ENCODE data around the gene P4HTM. TPM values are rescaled to one million over a fixed set of nuclear protein-coding genes. Genes with fewer than 3 reads are reported as not detected.

P4HTM gene
- total RNA-seq, 1 experiment from 2014 or later: not detected

DNA sequence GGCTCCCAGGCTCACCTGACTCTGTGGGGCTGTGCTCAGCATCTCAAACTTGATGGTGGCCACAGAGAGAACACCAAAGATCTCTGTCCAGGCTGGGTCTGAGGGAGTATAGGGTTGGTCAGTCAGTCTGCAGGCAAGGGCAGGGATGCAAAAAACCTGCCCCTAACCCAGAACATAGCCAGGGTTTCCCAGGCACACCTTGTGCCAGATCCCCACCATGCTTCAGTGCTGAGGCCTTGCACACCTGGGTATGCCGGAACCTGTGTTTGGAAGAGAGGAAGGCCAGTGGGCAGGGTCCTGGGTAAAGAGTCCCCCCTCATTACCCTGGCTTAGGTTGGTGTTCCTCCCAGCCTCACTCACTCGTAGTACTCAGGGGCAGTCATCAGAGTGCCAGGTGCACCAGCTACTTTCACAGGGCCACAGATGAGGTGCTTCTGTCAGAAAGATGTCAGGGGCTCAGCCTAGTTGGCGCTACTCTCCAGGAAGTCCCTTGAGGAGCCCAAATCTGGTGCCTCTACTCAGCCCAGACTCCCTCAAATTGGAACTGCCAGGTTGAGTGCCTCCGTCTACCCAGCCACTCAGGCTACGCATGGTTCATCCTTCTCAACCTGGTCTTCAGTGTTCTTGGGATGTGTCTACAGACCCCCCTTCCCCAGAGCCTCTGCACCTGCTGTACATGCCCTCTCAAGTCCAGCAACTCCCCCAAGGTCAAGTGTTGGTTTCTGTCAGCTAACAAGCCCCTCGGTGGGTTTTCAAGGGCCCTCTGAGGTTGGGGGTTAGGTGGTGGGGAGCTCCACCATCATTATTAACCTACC is 26.6 kb downstream of the P4HTM start:
- Histone ChIP-seq H3K9me3 (no peaks in the 10 kb centered on the region), H3K4me3 (no peak overlapping the region), H3K36me3 (peaks cover 9% of the 10 kb centered on the region), H3K27me3 (no peaks in the 10 kb centered on the region)
- no peak for DNase-seq

DNA sequence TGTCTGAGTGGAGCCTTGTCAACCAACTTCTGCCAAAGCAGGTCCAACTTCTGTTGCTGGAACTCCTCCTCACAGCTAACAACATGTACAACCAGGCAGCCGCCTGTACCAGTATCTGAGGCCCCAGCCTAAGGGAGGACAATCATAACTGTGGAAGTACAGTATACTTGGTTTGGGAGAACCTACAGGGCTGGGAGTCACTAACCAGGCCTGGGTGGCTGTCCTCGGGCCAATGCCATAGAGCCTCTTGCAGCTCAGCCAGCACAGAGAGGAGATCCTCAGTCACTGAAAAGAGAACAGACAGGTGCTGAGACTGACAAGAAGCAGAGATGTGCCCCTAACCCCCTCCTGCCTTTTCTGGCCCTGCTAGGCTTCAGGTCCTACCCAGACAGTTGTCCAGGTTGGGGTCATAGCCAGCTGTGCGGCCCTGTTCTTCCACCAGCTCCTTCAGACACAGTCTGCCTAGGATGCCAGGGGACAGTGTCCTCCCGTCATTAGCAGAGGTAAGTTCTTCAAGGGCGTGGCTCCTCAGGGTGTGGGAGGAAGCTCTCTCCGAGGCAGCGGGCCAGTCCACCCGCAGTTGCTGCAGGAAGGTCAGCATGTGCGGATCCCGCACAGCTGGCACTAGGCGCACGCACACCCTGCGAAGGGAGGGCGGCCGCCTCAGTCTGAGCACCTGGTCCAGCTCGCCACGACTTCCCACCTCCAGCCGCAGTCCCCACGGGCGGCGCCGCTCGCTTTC is 27.4 kb downstream of the P4HTM start:
- no peaks in the 10 kb centered on the region for H3K27me3 ChIP-seq
- no peaks in the 10 kb centered on the region for H3K9me3 ChIP-seq
- H3K36me3 ChIP-seq: peaks cover 6% of the 10 kb centered on the region
- no peak for DNase-seq
- H3K4me3 ChIP-seq: peak overlapping the region; percentile 86

DNA sequence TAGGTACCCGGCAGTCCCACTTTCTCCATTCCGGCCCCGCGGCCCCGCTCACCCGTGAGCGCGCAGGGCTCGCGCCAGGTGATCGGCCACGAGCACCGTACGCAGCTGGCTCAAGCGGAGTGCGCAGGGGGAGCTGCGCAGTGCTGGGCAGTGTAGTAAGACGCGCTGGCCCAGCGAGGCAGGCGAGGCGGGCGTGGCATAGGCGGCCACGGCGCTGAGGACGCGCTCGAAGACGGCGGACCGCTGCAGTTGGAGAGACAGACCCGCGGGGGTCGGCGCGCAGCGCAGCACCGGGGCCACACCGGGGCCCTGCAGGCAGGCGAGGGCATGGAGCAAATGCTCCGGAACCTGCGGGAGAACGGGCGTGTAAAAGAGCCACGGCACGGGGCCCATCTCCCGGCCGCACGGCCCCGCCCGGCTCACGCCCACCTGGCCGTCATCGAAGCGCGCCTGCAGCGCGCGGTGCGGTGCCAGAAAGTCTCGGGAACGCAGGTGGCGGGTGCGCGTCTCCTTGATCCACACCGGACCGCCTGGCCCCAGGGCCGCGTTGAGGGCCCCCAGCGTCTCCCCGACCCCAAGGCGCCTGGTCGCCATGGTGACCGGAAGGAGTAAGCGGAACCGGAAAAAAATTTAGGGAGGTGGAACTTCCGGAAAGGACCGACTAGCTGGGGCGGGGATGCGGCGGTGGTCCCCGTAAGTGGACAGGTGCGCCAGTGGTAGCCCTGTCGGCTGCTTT is 28.1 kb downstream of the P4HTM start, which contains the start of gene DALRD3:
TSS of gene DALRD3 (minus strand) at position 610 of the 736 bp plus-strand sequence. CDS start at position 594, 16 bp downstream.
- Histone ChIP-seq H3K36me3 (peaks cover 11% of the 10 kb centered on the region), H3K4me3 (peak within 1 kb of the TSS; percentile 86), H3K27me3 (no peaks in the 10 kb centered on the region), H3K9me3 (no peaks in the 10 kb centered on the region)
- DNase-seq: peak; percentile 63

DNA sequence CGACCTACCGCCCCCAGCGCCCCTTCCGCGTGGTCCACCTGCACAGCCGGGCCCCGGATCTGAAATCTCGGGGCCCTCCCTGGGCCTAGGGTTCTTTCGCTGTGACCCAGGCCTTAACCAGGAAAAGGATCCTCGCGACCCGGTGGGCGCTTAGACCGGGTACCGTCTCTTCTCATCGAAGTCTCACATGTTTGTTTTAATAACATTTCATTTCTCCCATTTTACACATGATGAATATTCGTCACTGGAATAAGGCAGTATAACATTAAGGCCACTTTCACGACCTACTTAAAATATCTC is 28.6 kb downstream of the P4HTM start:
- Histone ChIP-seq H3K36me3 (peaks cover 11% of the 10 kb centered on the region), H3K9me3 (no peaks in the 10 kb centered on the region), H3K27me3 (no peaks in the 10 kb centered on the region), H3K4me3 (peak overlapping the region; percentile 86)
- DNase-seq: no peak

DNA sequence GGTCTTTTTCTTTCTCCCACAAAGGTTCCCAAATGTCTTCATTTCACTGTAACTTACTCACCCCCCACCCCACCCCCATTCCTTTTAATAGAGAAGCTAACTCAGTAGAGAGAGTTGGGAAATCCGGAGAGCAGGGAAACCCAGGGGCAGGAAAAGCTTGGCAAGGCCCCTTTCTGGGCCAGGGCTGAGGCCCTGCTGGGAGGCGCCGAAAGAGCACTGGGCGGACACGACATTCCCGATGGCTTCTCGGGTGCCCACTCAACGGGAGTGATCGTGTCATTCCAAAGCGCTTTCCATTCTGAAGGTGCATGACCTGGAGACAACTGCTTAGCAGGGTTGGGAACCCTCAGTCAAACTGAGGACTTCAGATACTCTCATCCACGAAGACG is 29.9 kb downstream of the P4HTM start:
- Histone ChIP-seq H3K4me3 (peak overlapping the region; percentile 68), H3K36me3 (peaks cover 13% of the 10 kb centered on the region), H3K9me3 (no peaks in the 10 kb centered on the region), H3K27me3 (no peaks in the 10 kb centered on the region)
- DNase-seq: no peak

DNA sequence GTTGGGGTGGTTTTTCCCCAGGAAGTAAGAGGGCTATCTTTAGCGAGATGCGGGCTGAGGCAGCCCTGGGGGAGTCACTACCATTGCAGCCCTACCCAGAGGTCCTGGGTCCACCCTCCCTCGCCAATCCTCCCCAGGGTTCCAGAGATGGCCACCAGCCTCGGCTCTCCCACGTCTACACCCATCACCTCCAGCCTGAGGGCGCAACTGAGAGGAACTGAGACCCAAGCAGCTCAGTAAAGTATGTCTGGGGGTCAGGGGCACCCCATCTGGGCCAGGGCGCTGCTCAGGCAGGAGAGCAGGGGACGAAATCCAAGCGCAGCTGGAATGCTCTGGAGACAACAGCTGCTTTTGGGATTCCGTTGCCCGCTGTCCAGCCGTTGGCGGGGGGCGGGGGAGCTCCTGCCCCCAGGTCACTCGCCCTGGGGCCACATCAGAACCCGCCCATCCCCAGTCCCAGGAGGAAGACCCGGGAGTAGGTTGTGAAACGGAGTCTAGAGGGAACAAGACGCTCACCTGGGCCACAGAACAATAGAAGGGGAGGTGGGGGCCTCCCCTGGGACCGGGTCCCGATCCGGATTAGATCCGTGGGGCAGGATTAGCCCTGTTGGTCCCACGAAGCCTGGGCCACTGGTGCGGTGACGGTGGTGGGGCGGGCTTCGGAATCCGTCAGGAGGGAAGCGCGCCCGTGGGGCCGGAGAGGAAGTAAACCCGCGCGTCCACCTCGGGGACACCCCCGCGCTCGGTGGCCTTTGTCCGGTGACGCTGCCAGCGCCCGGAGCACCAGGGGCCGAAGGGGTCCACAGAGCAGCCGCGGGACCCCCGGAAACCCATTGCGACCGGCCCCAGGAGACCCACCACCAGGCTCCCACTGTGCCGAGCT is 30.5 kb downstream of the P4HTM start:
- Histone ChIP-seq H3K36me3 (peaks cover 16% of the 10 kb centered on the region), H3K9me3 (no peaks in the 10 kb centered on the region), H3K4me3 (peak overlapping the region; percentile 68), H3K27me3 (no peaks in the 10 kb centered on the region)
- no peak for DNase-seq

DNA sequence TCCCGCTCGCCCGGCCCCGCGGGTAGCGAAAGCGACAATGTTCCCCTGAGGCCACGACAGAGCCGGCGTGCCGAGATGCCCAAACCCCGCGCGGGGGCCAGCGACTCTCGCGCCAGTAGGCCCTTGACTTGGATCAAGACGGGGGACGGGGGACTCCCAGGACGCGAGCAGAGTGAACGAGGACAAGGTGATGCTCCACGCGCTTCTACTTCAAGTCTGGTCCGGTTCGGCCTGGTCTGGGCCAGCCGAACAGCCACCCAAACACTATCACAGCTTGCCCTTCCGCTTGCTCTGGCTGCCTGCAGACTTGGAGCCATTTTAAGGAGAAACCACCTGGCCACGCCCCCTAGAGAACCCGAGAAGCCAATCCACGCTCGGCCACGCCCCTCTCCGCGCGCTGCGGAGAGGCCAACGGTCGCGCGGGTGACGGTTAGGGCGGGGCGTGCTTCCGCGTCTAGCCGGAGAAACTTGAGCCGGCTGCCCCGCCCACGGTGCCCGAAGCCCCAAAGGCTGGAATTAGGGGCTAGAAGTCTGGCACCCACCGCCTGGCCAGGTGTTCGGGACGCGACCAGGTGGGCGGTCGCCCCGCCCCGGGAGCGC is 31.3 kb downstream of the P4HTM start:
- H3K4me3 ChIP-seq: peak overlapping the region; percentile 68
- DNase-seq: peak; percentile 96
- H3K36me3 ChIP-seq: peaks cover 19% of the 10 kb centered on the region
- no peaks in the 10 kb centered on the region for H3K27me3 ChIP-seq
- H3K9me3 ChIP-seq: no peaks in the 10 kb centered on the region

DNA sequence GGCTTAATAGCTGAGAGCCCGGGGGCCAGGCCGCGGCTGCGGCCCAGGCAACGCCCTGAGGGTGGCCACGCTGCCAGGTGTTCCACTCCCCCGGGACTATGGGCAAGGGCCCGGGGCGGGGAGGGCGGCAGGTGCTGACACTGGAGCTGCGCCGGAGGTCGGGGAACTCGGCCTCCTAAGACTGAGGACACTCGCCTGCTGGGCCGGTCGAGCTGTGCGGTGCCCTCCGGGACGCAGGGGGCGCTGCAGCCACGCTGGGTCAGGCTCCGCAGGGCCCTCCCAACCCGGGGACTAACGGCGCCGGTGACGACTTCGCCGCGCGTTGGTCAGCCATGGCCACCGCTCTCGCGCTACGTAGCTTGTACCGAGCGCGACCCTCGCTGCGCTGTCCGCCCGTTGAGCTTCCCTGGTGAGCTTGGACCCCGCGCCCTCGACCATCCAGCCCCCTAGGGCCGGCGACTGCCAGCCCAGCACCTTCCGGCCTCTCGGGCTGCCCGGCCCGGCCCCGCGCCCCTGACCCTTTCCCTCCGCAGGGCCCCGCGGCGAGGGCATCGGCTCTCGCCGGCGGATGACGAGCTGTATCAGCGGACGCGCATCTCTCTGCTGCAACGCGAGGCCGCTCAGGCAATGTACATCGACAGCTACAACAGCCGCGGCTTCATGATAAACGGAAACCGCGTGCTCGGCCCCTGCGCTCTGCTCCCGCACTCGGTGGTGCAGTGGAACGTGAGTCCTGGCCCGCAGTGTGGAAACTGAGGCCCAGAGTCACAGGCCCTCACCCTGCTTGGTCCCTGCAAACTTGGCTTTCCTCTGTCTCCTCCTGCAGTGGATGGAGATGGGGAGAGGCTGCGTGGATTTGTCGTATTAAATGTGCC is 32.0 kb downstream of the P4HTM start, which contains the start of gene NDUFAF3:
TSS of gene NDUFAF3 (plus strand) at position 309 of the 875 bp plus-strand sequence. CDS start at position 333, 24 bp downstream.
- Histone ChIP-seq H3K4me3 (peak within 1 kb of the TSS; percentile 68), H3K36me3 (peaks cover 25% of the 10 kb centered on the region), H3K9me3 (no peaks in the 10 kb centered on the region), H3K27me3 (no peaks in the 10 kb centered on the region)
- peak; percentile 92 for DNase-seq

DNA sequence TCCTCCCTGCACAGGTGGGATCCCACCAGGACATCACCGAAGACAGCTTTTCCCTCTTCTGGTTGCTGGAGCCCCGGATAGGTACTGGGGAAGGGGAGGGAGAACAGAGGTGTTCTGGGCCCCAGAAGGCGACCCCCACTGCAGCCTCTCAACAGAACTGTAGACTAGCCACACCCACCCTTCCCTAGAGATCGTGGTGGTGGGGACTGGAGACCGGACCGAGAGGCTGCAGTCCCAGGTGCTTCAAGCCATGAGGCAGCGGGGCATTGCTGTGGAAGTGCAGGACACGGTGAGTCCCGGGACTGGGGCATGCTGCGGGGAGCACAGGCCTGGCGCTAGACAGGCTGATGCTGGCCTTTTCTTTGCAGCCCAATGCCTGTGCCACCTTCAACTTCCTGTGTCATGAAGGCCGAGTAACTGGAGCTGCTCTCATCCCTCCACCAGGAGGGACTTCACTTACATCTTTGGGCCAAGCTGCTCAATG is 32.7 kb downstream of the P4HTM start:
- peaks cover 32% of the 10 kb centered on the region for H3K36me3 ChIP-seq
- peak overlapping the region; percentile 68 for H3K4me3 ChIP-seq
- H3K27me3 ChIP-seq: no peaks in the 10 kb centered on the region
- DNase-seq: no peak
- no peaks in the 10 kb centered on the region for H3K9me3 ChIP-seq

DNA sequence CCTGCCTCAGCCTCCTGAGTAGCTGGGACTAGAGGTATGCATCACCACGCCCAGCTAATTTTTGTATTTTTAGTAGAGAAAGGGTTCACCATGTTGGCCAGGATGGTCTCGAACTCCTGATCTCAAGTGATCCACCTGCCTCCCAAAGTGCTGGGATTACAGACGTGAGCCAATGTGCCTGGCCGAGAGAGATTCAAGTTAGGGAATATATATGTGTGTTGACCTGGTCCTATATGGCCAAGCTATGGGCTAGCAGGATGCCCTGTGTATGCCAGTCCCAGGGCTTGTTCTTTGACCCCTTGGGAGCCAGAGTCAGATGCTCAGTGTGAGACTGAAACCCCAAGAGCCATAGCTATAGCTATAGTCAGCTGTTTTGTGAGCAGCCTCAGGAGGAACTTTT is 33.7 kb downstream of the P4HTM start:
- no peaks in the 10 kb centered on the region for H3K9me3 ChIP-seq
- DNase-seq: no peak
- H3K27me3 ChIP-seq: no peaks in the 10 kb centered on the region
- H3K36me3 ChIP-seq: peaks cover 42% of the 10 kb centered on the region
- no peak overlapping the region for H3K4me3 ChIP-seq

DNA sequence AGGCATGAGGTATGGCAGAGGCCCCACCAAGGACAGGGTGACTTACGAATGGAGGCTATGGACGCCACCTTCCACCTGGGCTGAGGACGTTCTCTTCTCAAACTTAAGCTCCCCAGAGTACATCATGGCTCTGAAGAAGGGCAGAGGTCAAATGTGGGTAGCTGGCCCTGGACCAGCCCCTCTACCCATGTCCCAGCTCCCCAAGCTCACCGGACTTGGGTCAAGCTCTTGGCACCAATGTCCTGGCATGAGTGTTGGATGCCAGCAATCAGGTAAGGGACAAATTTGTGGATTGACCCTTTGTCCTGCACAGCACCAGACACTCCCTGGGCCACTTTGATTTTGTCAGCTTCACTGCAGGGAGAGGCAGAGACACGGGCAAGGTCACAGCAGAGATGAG is 34.4 kb downstream of the P4HTM start:
- Histone ChIP-seq H3K27me3 (no peaks in the 10 kb centered on the region), H3K4me3 (no peak overlapping the region), H3K9me3 (no peaks in the 10 kb centered on the region), H3K36me3 (peaks cover 46% of the 10 kb centered on the region)
- no peak for DNase-seq

DNA sequence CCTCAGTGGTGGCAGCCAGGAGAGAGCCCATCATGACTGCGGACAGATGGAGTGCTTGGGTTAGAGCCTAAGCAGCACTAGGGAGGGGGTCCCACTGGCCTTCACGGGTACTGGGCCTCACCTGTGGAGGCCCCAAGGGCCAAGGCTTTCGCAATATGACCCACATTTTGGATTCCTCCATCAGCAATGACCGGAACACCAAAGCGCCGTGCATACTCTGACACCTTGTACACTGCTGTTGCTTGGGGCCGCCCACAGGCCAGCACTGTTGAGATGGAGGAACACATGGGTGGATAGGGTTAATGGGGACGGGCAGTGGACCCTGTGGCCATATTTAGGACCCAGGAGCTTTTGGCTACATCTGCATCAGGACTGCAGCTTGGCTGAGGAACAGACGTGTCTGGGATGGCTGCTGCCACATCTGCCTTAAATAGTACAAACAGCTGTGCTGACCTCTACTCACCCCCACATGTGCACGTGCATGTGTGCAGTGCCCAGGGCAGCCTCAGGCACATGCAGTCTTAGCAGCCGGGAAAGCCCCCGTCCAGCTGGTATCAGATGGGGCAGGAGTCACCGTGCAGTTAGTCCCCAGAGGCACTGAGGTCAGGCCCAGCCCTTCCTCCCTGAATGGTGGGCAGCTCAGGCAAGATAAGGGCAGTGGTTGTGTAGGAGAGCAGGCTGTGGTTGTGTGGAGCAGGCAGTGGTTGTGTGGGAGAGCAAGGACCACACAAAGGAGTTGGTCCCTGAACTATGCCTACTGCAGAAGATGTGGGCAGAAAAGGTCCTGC is 35.2 kb downstream of the P4HTM start:
- Histone ChIP-seq H3K4me3 (no peak overlapping the region), H3K27me3 (no peaks in the 10 kb centered on the region), H3K9me3 (no peaks in the 10 kb centered on the region), H3K36me3 (peaks cover 46% of the 10 kb centered on the region)
- no peak for DNase-seq

DNA sequence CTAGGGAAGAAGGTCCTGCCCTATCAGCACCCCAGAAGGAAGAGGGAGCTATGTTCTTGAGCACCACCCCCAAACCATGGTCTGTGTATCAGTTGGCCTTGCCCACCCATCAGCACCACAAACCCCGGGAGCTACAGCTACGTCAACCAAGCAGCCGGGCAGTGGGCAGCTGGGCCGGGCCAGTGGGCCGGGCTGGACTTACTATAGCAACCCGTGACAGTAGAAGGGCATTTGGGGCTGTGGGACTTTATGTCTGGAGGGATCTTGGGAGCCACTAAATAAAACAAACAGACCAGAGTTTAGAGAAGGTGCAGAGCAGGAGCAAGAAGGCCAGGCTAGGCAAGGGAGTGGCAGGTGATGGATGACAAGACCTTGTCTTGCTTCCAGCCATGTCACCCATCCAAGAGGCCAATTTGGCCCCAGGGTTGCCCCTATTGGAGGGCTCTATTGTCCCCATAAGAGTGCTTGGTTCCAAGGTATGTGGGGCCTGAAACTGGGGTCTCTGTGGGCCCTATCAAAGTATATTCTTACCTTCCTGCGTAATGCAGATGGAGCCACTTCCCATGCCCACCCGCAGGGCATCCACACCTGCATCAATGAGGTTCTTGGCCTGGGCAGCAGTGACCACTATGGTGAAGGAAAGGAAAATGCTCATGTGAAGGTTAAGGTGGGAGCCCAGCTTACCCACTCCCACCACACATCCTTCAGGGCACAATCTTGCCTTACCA is 35.9 kb downstream of the P4HTM start:
- peaks cover 46% of the 10 kb centered on the region for H3K36me3 ChIP-seq
- H3K4me3 ChIP-seq: no peak overlapping the region
- no peaks in the 10 kb centered on the region for H3K27me3 ChIP-seq
- DNase-seq: no peak
- no peaks in the 10 kb centered on the region for H3K9me3 ChIP-seq

DNA sequence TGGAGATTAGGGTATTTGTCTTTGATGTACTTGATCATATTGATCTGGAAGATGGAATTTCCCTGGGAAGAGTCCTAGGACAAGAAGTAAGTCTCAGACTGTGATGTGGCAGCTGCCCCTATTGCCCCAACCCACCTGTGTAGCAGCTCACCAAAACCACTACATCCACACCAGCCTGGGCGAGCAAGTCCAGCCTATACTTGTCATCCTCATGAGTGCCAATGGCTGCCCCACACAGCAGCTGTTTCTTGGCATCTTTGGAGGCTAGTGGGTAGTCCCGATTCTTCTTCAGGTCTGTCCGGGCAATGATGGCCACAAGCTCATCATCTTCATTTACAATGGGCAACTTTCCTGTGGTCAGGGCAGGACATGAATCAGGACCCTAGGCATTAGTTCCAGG is 36.5 kb downstream of the P4HTM start:
- Histone ChIP-seq H3K9me3 (no peaks in the 10 kb centered on the region), H3K27me3 (no peaks in the 10 kb centered on the region), H3K4me3 (no peak overlapping the region), H3K36me3 (peaks cover 48% of the 10 kb centered on the region)
- no peak for DNase-seq

All from MG63 (cell line).